Tibial artery (tissue), 4 donors: Measurements from ENCODE around the gene STAT3.

Experiments
- DNase-seq, 2 donors: peaks; one replicate each; pipeline ENCODE4 v3.0.0-alpha.2; 2019
- H3K27ac ChIP-seq, 2 donors: fragments of 200-600 bp; sonication (generic) in 1 of 2; 1 replicate in 1 of 2; 2 replicates in 1 of 2; pipeline ENCODE4 v1.5.1; 2018 to 2019; ENCODE audit warnings: mild to moderate bottlenecking in 1 of 2
- H3K27me3 ChIP-seq, 2 donors: fragments of 200-600 bp; sonication (generic) in 1 of 2; one replicate each; pipeline versions ENCODE4 v1.5.1 to v1.6.0; 2016 to 2019
- H3K36me3 ChIP-seq, 3 donors: fragments of 200-600 bp; sonication (generic) in 2 of 3; one replicate each; pipeline ENCODE4 v1.5.1; 2016 to 2019; ENCODE audit warnings: mild to moderate bottlenecking in 2 of 3
- H3K4me1 ChIP-seq, 4 donors: fragments of 200-600 bp; sonication (generic) in 2 of 4; 1 replicate in 3 of 4; 2 replicates in 1 of 4; pipeline ENCODE4 v1.5.1; 2016 to 2019
- H3K4me3 ChIP-seq, 2 donors: fragments of 200-600 bp; sonication (generic) in 1 of 2; 1 replicate in 1 of 2; 2 replicates in 1 of 2; pipeline ENCODE4 v1.5.1; 2018 to 2019; ENCODE audit warnings: mild to moderate bottlenecking in 2 of 2
- H3K9me3 ChIP-seq, 3 donors: fragments of 200-600 bp; sonication (generic) in 1 of 3; one replicate each; pipeline ENCODE4 v1.5.1; 2016 to 2019
- intact Hi-C: fragments of 100-400 bp; cut with DNase I; formaldehyde crosslinking; loops from one replicate; pipeline ENCODE4 v1.15.0; 2023; ENCODE audit warnings: low total_unique reads
- TF ChIP-seq, protein P1 (sequence below), 2 experiments: fragments of 200-600 bp in 1 of 2; fragments of 450-650 bp in 1 of 2; IDR thresholded peaks; one replicate each; pipeline ENCODE4 v1.5.1; 2017 to 2019; ENCODE audit warnings: antibody characterized with exemption in 2 of 2, mild to moderate bottlenecking in 1 of 2, moderate library complexity in 1 of 2

Gene STAT3

DNA sequence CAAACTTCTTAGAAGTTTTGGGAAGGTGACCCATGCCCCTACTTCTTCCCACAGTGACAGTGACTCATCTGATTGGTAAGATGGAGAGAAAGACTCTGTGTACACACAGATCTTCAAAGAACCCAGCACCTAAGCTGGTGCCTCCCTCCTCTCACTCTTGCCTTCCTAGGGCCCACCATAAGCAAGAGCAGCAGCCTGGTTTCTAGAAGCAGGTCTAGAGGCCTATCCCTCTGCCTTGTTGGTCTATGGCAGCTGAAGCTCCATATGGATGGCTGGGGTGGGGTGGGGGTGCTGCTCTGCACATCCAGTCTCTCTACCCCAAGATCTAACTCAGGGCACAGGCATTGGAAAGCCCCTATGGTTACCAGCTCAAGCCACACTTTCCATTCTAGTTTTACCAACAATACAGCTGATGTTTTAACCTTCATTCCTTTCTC, 47.5 kb downstream of the STAT3 start:
- DNase-seq: no peak
- no peaks in the 10 kb centered on the region for H3K9me3 ChIP-seq
- peaks cover 0 to 5% (median 0%) of the 10 kb centered on the region in 4 donors for H3K4me1 ChIP-seq
- TF ChIP-seq, protein P1, sequence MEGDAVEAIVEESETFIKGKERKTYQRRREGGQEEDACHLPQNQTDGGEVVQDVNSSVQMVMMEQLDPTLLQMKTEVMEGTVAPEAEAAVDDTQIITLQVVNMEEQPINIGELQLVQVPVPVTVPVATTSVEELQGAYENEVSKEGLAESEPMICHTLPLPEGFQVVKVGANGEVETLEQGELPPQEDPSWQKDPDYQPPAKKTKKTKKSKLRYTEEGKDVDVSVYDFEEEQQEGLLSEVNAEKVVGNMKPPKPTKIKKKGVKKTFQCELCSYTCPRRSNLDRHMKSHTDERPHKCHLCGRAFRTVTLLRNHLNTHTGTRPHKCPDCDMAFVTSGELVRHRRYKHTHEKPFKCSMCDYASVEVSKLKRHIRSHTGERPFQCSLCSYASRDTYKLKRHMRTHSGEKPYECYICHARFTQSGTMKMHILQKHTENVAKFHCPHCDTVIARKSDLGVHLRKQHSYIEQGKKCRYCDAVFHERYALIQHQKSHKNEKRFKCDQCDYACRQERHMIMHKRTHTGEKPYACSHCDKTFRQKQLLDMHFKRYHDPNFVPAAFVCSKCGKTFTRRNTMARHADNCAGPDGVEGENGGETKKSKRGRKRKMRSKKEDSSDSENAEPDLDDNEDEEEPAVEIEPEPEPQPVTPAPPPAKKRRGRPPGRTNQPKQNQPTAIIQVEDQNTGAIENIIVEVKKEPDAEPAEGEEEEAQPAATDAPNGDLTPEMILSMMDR (IDR thresholded peaks at IDR 0.05): no peak
- no peak overlapping the region for H3K4me3 ChIP-seq
- intact Hi-C loops: no loop called here
- peaks cover 74 to 94% (median 90%) of the 10 kb centered on the region in 3 donors for H3K36me3 ChIP-seq
- H3K27me3 ChIP-seq: no peaks in the 10 kb centered on the region
- H3K27ac ChIP-seq: no peak overlapping the region

- H3K36me3 ChIP-seq: peaks cover 74 to 94% (median 90%) of the 10 kb centered on the region in 3 donors
- no peak overlapping the region for H3K27ac ChIP-seq
- TF ChIP-seq, protein P1 (IDR thresholded peaks at IDR 0.05): no peak
- H3K9me3 ChIP-seq: no peaks in the 10 kb centered on the region
- H3K27me3 ChIP-seq: no peaks in the 10 kb centered on the region
- intact Hi-C loops: no loop called here
- peaks cover 0 to 5% (median 0%) of the 10 kb centered on the region in 4 donors for H3K4me1 ChIP-seq
- DNase-seq: no peak
- H3K4me3 ChIP-seq: no peak overlapping the region
Measured at GRCh38 chr17:42339221-42339620, 49.0 kb downstream of the STAT3 start.

GRCh38 chr17:42338427-42338985, 49.7 kb downstream of the STAT3 start:
- intact Hi-C loops: no loop called here
- Histone ChIP-seq H3K27ac (no peak overlapping the region), H3K9me3 (no peaks in the 10 kb centered on the region), H3K27me3 (no peaks in the 10 kb centered on the region), H3K4me3 (no peak overlapping the region), H3K36me3 (peaks cover 74 to 94% (median 90%) of the 10 kb centered on the region in 3 donors), H3K4me1 (peaks cover 0 to 5% (median 0%) of the 10 kb centered on the region in 4 donors)
- DNase-seq: no peak
- TF ChIP-seq, protein P1 (IDR thresholded peaks at IDR 0.05): no peak

DNA sequence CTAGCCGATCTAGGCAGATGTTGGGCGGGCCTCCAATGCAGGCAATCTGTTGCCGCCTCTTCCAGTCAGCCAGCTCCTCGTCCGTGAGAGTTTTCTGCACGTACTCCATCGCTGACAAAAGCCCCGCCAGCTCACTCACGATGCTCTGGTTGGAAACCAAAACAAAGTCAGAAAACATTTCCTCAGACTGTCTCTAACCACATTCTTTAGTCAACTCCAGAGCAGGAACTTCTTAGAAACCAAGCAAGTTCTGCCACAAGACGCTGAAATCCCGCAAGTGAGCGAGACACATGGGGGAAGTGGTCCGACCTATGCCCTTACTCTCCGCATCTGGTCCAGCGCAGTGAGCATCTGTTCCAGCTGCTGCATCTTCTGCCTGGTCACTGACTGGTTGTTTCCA, 50.8 kb downstream of the STAT3 start:
- intact Hi-C loops: no loop called here
- H3K36me3 ChIP-seq: peaks cover 76 to 94% (median 92%) of the 10 kb centered on the region in 3 donors
- H3K4me1 ChIP-seq: peaks cover 0 to 5% (median 0%) of the 10 kb centered on the region in 4 donors
- no peaks in the 10 kb centered on the region for H3K27me3 ChIP-seq
- DNase-seq: no peak
- no peaks in the 10 kb centered on the region for H3K9me3 ChIP-seq
- H3K4me3 ChIP-seq: no peak overlapping the region
- peak overlapping the region in 1 of 2 donors; percentile 0 for H3K27ac ChIP-seq
- TF ChIP-seq, protein P1 (IDR thresholded peaks at IDR 0.05): no peak

- TF ChIP-seq, protein P1 (IDR thresholded peaks at IDR 0.05): no peak
Measured at GRCh38 chr17:42334677-42335076, 53.6 kb downstream of the STAT3 start.

More at GRCh38 chr17:42334677-42335076, 53.6 kb downstream of the STAT3 start:
- no peak for DNase-seq
- H3K4me1 ChIP-seq: peaks cover 0 to 5% (median 3%) of the 10 kb centered on the region in 4 donors
- no peaks in the 10 kb centered on the region for H3K9me3 ChIP-seq
- H3K36me3 ChIP-seq: peaks cover 91 to 93% (median 92%) of the 10 kb centered on the region in 3 donors
- no peaks in the 10 kb centered on the region for H3K27me3 ChIP-seq
- H3K27ac ChIP-seq: no peak overlapping the region
- intact Hi-C loops: no loop called here
- no peak overlapping the region for H3K4me3 ChIP-seq
